ENCODE results near the gene ATF4.
"Not testable (repeated sequence)": the region's sequence is repeated elsewhere in the genome, so short reads cannot be mapped to it uniquely, and the experiment has no call there.

ATF4 gene

GRCh38 chr22:39490135-39490798, 30.1 kb upstream of the ATF4 start:
- peak; percentile 57 for DNase-seq

GRCh38 chr22:39490966-39491680, 29.2 kb upstream of the ATF4 start:
- no peak for DNase-seq

- no peak for DNase-seq
Observed at GRCh38 chr22:39491696-39492095, 28.7 kb upstream of the ATF4 start.

- no peak for DNase-seq
Observed at GRCh38 chr22:39492186-39492585, 28.2 kb upstream of the ATF4 start.

GRCh38 chr22:39493759-39494158, 26.6 kb upstream of the ATF4 start:
- DNase-seq: no peak

- DNase-seq: no peak
Observed at GRCh38 chr22:39494471-39495120, 25.8 kb upstream of the ATF4 start.

GRCh38 chr22:39496131-39496838, 24.1 kb upstream of the ATF4 start:
- peak; percentile 57 for DNase-seq

GRCh38 chr22:39497429-39497828, 22.9 kb upstream of the ATF4 start:
- no peak for DNase-seq

GRCh38 chr22:39498368-39498767, 22.0 kb upstream of the ATF4 start:
- DNase-seq: no peak

- peak; percentile 4 for DNase-seq
Observed at GRCh38 chr22:39498802-39499201, 21.6 kb upstream of the ATF4 start.

GRCh38 chr22:39500101-39500500, 20.3 kb upstream of the ATF4 start:
- no peak for DNase-seq

- DNase-seq: no peak
Observed at GRCh38 chr22:39501644-39502108, 18.7 kb upstream of the ATF4 start.

- DNase-seq: peak; percentile 83
Observed at GRCh38 chr22:39502109-39502788, 18.1 kb upstream of the ATF4 start, which contains the start of gene MIEF1. MIEF1 (plus strand) TSS chr22:39502290; CDS start chr22:39511295, 9,005 bp downstream.

GRCh38 chr22:39502789-39503409, 17.5 kb upstream of the ATF4 start:
- no peak for DNase-seq

GRCh38 chr22:39503630-39504029, 16.7 kb upstream of the ATF4 start:
- no peak for DNase-seq

GRCh38 chr22:39504071-39504470, 16.3 kb upstream of the ATF4 start:
- no peak for DNase-seq

- DNase-seq: not testable (repeated sequence)
Observed at GRCh38 chr22:39507021-39507420, 13.3 kb upstream of the ATF4 start.

GRCh38 chr22:39508393-39508792, 12.0 kb upstream of the ATF4 start:
- DNase-seq: no peak

- no peak for DNase-seq
Observed at GRCh38 chr22:39510529-39511149, 9.7 kb upstream of the ATF4 start.

GRCh38 chr22:39511226-39511625, 9.1 kb upstream of the ATF4 start:
- DNase-seq: no peak

GRCh38 chr22:39512026-39512425, 8.3 kb upstream of the ATF4 start:
- no peak for DNase-seq

GRCh38 chr22:39513791-39514190, 6.6 kb upstream of the ATF4 start:
- DNase-seq: no peak
